D721Med (cell line): ENCODE results near the gene BRF1.

Source experiments
- DNase-seq: peaks from one replicate; pipeline ENCODE4 v3.0.0; 2011; ENCODE audit warnings: low spot score; ENCODE audit not compliant: insufficient read length
- FAIRE-seq: peaks from 2 replicates; lab custom pipeline; 2011; peaks lifted over from hg19 to GRCh38; lab: Jason Lieb, UNC
- TF ChIP-seq, protein P1 (sequence below): IDR thresholded peaks from 2 replicates; pipeline ENCODE4 v1.5.1; 2012; ENCODE audit warnings: mild to moderate bottlenecking, control low read depth; ENCODE audit not compliant: insufficient read depth; ENCODE audit errors: missing control alignments

The BRF1 gene

GRCh38 chr14:105269405-105269804 is 31.4 kb downstream of the BRF1 start:
- DNase-seq: no peak
- TF ChIP-seq, protein P1, sequence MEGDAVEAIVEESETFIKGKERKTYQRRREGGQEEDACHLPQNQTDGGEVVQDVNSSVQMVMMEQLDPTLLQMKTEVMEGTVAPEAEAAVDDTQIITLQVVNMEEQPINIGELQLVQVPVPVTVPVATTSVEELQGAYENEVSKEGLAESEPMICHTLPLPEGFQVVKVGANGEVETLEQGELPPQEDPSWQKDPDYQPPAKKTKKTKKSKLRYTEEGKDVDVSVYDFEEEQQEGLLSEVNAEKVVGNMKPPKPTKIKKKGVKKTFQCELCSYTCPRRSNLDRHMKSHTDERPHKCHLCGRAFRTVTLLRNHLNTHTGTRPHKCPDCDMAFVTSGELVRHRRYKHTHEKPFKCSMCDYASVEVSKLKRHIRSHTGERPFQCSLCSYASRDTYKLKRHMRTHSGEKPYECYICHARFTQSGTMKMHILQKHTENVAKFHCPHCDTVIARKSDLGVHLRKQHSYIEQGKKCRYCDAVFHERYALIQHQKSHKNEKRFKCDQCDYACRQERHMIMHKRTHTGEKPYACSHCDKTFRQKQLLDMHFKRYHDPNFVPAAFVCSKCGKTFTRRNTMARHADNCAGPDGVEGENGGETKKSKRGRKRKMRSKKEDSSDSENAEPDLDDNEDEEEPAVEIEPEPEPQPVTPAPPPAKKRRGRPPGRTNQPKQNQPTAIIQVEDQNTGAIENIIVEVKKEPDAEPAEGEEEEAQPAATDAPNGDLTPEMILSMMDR: no peak
- FAIRE-seq: no peak

DNA sequence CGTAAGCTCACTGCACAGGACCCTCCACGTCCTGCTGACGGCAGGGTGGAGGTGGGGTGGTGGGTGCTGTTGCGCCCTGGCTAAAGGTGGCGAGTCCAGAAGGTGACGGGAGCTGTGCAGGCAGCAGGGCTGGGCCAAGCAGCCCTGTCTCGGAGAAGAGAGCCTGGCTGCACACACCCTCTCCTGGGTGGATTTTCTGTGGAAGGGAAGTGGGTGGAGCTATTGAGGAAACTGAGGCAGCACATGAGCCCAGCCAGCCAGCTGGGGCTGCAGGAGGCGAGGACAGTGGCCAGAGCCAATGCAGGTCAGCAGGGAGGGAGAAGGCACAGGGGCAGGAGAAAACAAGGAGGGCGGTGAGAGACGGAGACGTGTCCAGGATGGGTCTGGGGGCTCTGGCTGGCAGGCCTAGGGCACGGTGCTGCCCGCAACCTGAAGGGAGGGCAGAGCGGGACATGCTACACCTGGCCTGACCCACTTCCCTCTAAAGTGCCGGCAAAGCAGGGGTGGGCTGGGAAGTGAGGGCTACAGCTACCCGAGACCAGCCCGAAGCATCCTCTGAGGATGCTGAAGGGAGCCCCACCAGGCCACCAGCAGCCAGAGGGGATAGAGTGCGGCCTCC is 32.0 kb downstream of the BRF1 start:
- FAIRE-seq (no peak), DNase-seq (no peak)
- TF ChIP-seq, protein P1: no peak

DNA sequence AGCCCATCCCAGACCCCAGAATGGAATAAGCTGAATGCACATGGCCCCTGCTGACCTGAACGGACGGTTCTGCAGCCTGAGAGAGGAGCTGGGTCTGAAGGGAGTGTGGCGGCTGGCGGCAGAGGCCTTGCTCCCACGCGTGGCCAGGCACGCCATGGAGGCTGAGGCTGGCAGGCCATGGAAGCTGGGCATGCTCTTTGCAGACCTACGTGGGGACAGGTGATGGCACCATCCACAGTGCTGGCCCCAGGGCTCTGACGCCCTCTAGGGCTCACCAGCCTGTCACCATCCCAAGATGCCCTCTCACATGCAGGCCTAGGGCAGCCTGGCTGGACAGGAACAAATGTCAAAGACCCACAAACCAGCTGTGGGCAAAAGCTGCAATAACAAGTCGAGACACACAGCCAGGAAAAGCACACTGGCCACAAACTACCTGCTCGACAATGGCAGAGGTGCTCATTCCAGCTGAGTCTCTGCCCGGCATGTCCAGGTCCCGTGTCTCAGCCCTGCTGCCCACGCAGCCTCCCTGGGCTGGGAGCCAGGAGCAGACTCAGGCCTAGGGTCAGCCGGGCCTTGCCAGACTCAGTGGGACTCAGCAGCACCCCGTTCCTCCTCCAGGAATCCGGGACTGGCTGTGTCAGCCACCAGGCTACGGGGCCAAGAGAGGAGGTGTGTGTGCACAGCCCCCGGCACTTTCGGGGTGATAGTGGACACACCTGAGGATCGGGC is 32.8 kb downstream of the BRF1 start:
- no peak for FAIRE-seq
- TF ChIP-seq, protein P1: no peak
- DNase-seq: no peak

- FAIRE-seq: no peak
- no peak for DNase-seq
Observed at GRCh38 chr14:105261781-105262180, 39.0 kb downstream of the BRF1 start.

DNA sequence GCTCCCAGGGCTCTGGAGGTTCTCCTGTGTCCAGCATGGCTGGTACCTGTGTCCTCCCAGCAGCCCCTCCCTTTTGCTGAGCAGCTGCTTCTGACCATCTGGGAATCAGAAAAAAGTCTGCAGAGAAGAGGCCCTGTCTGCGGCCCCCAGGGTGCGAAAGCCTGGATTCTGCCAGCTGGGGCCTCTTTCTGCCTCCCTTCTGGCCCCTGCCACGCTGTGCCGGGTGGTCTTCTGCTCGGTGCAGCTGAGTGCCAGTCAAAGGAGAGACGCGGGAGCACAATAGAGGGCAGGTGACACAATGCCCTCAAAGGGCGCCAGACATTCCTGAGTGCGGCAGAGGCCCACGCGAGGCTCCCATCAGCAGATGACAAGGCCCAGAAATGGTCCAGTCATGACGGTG is 39.8 kb downstream of the BRF1 start:
- TF ChIP-seq, protein P1: no peak
- DNase-seq (no peak), FAIRE-seq (no peak)

More at GRCh38 chr14:105261781-105262180, 39.0 kb downstream of the BRF1 start:
- TF ChIP-seq, protein P1: no peak

DNA sequence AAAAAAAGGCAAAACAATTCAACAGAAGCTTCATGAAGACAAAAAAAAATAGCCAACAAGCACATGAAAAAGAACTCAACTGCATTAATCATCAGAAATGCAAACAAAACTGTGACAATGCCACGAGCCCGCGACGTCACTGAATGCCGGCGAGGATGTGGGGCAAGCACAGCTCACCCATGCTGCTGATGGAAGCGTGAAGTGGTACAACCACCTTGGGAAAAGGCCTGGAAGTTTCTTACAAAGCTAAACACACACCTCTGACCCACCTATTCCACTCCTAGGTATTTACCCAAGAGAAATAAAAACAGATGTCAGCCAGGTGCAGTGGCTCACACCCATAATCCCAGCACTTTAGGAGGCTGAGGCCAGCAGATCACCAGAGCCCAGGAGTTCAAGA is 42.0 kb downstream of the BRF1 start:
- DNase-seq: no peak
- no peak for FAIRE-seq
- TF ChIP-seq, protein P1: no peak

GRCh38 chr14:105257464-105257863 is 43.3 kb downstream of the BRF1 start:
- FAIRE-seq (no peak), DNase-seq (no peak)
- TF ChIP-seq, protein P1: no peak
